ENCODE measurements around the gene ARFGAP2. TPM values are rescaled to one million over a fixed set of nuclear protein-coding genes. Genes with fewer than 3 reads are reported as not detected.

Gene ARFGAP2
- total RNA-seq, 3 donors from 2014 or later: 139 to 183 (median 175) TPM

- Histone ChIP-seq H3K9me3 (no peaks in the 10 kb centered on the region), H3K27me3 (no peaks in the 10 kb centered on the region), H3K4me3 (no peak overlapping the region), H3K27ac (peak overlapping the region; percentile 25 to 43), H3K36me3 (peaks cover 11% of the 10 kb centered on the region), H3K4me1 (no peaks in the 10 kb centered on the region)
- no peak for DNase-seq (ENCODE audit: low spot score in 2 of 2)
- intact Hi-C loops (cut with DNase I; ENCODE audit: low total_unique reads): loop anchor here (10.0 kb wide), 1 partner anchor 1068 kb away; no protein-coding TSS in a partner anchor
- TF ChIP-seq POLR2A (IDR thresholded peaks at IDR 0.05): no peak
- TF ChIP-seq POLR2AphosphoS5 (IDR thresholded peaks at IDR 0.05): no peak
- TF ChIP-seq CTCF (IDR thresholded peaks at IDR 0.05): no peak
Observed at GRCh38 chr11:47162426-47162825, 14.3 kb downstream of the ARFGAP2 start.

GRCh38 chr11:47161890-47162289, 14.8 kb downstream of the ARFGAP2 start:
- H3K9me3 ChIP-seq: no peaks in the 10 kb centered on the region
- no peak for TF ChIP-seq POLR2A (IDR thresholded peaks at IDR 0.05)
- no peak for TF ChIP-seq POLR2AphosphoS5 (IDR thresholded peaks at IDR 0.05)
- TF ChIP-seq CTCF (IDR thresholded peaks at IDR 0.05): no peak
- intact Hi-C loops (cut with DNase I; ENCODE audit: low total_unique reads): loop anchor here (10.0 kb wide), 1 partner anchor 1067 kb away; no protein-coding TSS in a partner anchor
- H3K27ac ChIP-seq: peak overlapping the region in 1 of 2 donors; percentile 43
- no peaks in the 10 kb centered on the region for H3K27me3 ChIP-seq
- no peak for DNase-seq (ENCODE audit: low spot score in 2 of 2)
- H3K36me3 ChIP-seq: peaks cover 8% of the 10 kb centered on the region
- no peaks in the 10 kb centered on the region for H3K4me1 ChIP-seq
- no peak overlapping the region for H3K4me3 ChIP-seq

GRCh38 chr11:47161134-47161854, 15.4 kb downstream of the ARFGAP2 start:
- intact Hi-C loops (cut with DNase I; ENCODE audit: low total_unique reads): loop anchor here (10.0 kb wide), 1 partner anchor 1066 kb away; no protein-coding TSS in a partner anchor
- Histone ChIP-seq H3K4me3 (no peak overlapping the region), H3K4me1 (no peaks in the 10 kb centered on the region), H3K27ac (peak overlapping the region in 1 of 2 donors; percentile 43), H3K36me3 (peaks cover 4% of the 10 kb centered on the region), H3K9me3 (no peaks in the 10 kb centered on the region), H3K27me3 (no peaks in the 10 kb centered on the region)
- TF ChIP-seq POLR2A (IDR thresholded peaks at IDR 0.05) (no peak), CTCF (IDR thresholded peaks at IDR 0.05) (peak; percentile 44 to 60 (median 56)), POLR2AphosphoS5 (IDR thresholded peaks at IDR 0.05) (no peak)
- DNase-seq (ENCODE audit: low spot score in 2 of 2): peak in 1 of 2 donors; percentile 46

- H3K36me3 ChIP-seq: no peaks in the 10 kb centered on the region
- DNase-seq (ENCODE audit: low spot score in 2 of 2): no peak
Observed at GRCh38 chr11:47160753-47161133, 15.9 kb downstream of the ARFGAP2 start.

More at GRCh38 chr11:47160753-47161133, 15.9 kb downstream of the ARFGAP2 start:
- Histone ChIP-seq H3K27ac (no peak overlapping the region), H3K4me1 (no peaks in the 10 kb centered on the region), H3K4me3 (no peak overlapping the region), H3K27me3 (no peaks in the 10 kb centered on the region), H3K9me3 (no peaks in the 10 kb centered on the region)
- intact Hi-C loops (cut with DNase I; ENCODE audit: low total_unique reads): loop anchor here (10.0 kb wide), 1 partner anchor 1066 kb away; no protein-coding TSS in a partner anchor
- TF ChIP-seq POLR2A (IDR thresholded peaks at IDR 0.05) (no peak), POLR2AphosphoS5 (IDR thresholded peaks at IDR 0.05) (no peak), CTCF (IDR thresholded peaks at IDR 0.05) (no peak)

Data from breast epithelium (tissue), 4 donors.